ENCODE results near the gene RUFY4. TPM values are rescaled to one million over a fixed set of nuclear protein-coding genes. Genes with fewer than 3 reads are reported as not detected.
A peak's percentile ranks its signal among the peaks of the same experiment; 100 is the strongest.

The RUFY4 gene
- total RNA-seq, 2 experiments from 2014 or later = not detected

GRCh38 chr2:218063486-218063885 lies 5.6 kb upstream of the RUFY4 start:
- Histone ChIP-seq H3K27ac (ENCODE audit: low read depth, low read length, poor library complexity, severe bottlenecking) (no peak overlapping the region), H3K79me2 (ENCODE audit: insufficient read depth, low read depth, low read length) (no peaks in the 10 kb centered on the region), H3K4me1 (ENCODE audit: insufficient read depth, low read length, poor library complexity, severe bottlenecking) (no peaks in the 10 kb centered on the region), H2AFZ (ENCODE audit: low read length) (no peak overlapping the region), H4K20me1 (ENCODE audit: insufficient read depth, low read length) (no peaks in the 10 kb centered on the region), H3K9me2 (ENCODE audit: insufficient read depth, low read length) (no peaks in the 10 kb centered on the region), H3K9me3 (ENCODE audit: low read length) (no peaks in the 10 kb centered on the region), H3K4me2 (ENCODE audit: low read length) (no peak overlapping the region), H3K36me3 (ENCODE audit: insufficient read depth, low read length) (no peaks in the 10 kb centered on the region), H3K4me3 (ENCODE audit: low read depth, low read length, poor library complexity, severe bottlenecking) (no peak overlapping the region)
- ChIA-PET CTCF (ENCODE audit: unreplicated experiment) (no interaction called here), POLR2A (interaction anchor here (0.6 kb wide), 2 partner anchors 38 to 1232 kb away, joined by 3 read pairs; no protein-coding TSS in a partner anchor)
- intact Hi-C loops (cut with micrococcal nuclease; ENCODE audit: unreplicated experiment) = no loop called here
- peak; percentile 7 for DNase-seq (ENCODE audit: low spot score)
- BruUV-seq (replicated peaks) = no TSS peak
- TF ChIP-seq CTCF (conservative IDR thresholded peaks at IDR 0.05; ENCODE audit: low read length) (no peak), EZH2phosphoT487 (IDR thresholded peaks at IDR 0.05; ENCODE audit: borderline replicate concordance, low read depth, low read length) (no peak)

- CTCF ChIA-PET (ENCODE audit: unreplicated experiment) = no interaction called here
- DNase-seq (ENCODE audit: low spot score) = no peak
- no peaks in the 10 kb centered on the region for H3K9me2 ChIP-seq (ENCODE audit: insufficient read depth, low read length)
- no peak overlapping the region for H3K4me2 ChIP-seq (ENCODE audit: low read length)
- no peaks in the 10 kb centered on the region for H3K79me2 ChIP-seq (ENCODE audit: insufficient read depth, low read depth, low read length)
- POLR2A ChIA-PET = interaction anchor here (0.6 kb wide), 1 partner anchor 1232 kb away, joined by 3 read pairs; no protein-coding TSS in a partner anchor
- no peaks in the 10 kb centered on the region for H3K36me3 ChIP-seq (ENCODE audit: insufficient read depth, low read length)
- no peaks in the 10 kb centered on the region for H3K9me3 ChIP-seq (ENCODE audit: low read length)
- H4K20me1 ChIP-seq (ENCODE audit: insufficient read depth, low read length) = no peaks in the 10 kb centered on the region
- no TSS peak for BruUV-seq (replicated peaks)
- no peak overlapping the region for H3K27ac ChIP-seq (ENCODE audit: low read depth, low read length, poor library complexity, severe bottlenecking)
- TF ChIP-seq EZH2phosphoT487 (IDR thresholded peaks at IDR 0.05; ENCODE audit: borderline replicate concordance, low read depth, low read length) (no peak), CTCF (conservative IDR thresholded peaks at IDR 0.05; ENCODE audit: low read length) (no peak)
- no peak overlapping the region for H3K4me3 ChIP-seq (ENCODE audit: low read depth, low read length, poor library complexity, severe bottlenecking)
- no peak overlapping the region for H2AFZ ChIP-seq (ENCODE audit: low read length)
- intact Hi-C loops (cut with micrococcal nuclease; ENCODE audit: unreplicated experiment) = no loop called here
- H3K4me1 ChIP-seq (ENCODE audit: insufficient read depth, low read length, poor library complexity, severe bottlenecking) = no peaks in the 10 kb centered on the region
Measured at GRCh38 chr2:218063896-218064295, 5.2 kb upstream of the RUFY4 start.

GRCh38 chr2:218065239-218066006 lies 3.6 kb upstream of the RUFY4 start:
- Histone ChIP-seq H3K9me3 (ENCODE audit: low read length) (no peaks in the 10 kb centered on the region), H4K20me1 (ENCODE audit: insufficient read depth, low read length) (no peaks in the 10 kb centered on the region), H3K27ac (ENCODE audit: low read depth, low read length, poor library complexity, severe bottlenecking) (no peak overlapping the region), H3K4me3 (ENCODE audit: low read depth, low read length, poor library complexity, severe bottlenecking) (no peak overlapping the region), H3K9me2 (ENCODE audit: insufficient read depth, low read length) (no peaks in the 10 kb centered on the region), H3K4me1 (ENCODE audit: insufficient read depth, low read length, poor library complexity, severe bottlenecking) (no peaks in the 10 kb centered on the region), H3K36me3 (ENCODE audit: insufficient read depth, low read length) (no peaks in the 10 kb centered on the region), H3K4me2 (ENCODE audit: low read length) (no peak overlapping the region), H3K79me2 (ENCODE audit: insufficient read depth, low read depth, low read length) (no peaks in the 10 kb centered on the region), H2AFZ (ENCODE audit: low read length) (no peak overlapping the region)
- ChIA-PET POLR2A (interaction anchor here (0.5 to 0.7 kb wide), 2 partner anchors 10 to 93 kb away, joined by 3 to 4 read pairs; no protein-coding TSS in a partner anchor), CTCF (ENCODE audit: unreplicated experiment) (no interaction called here)
- no peak for DNase-seq (ENCODE audit: low spot score)
- BruUV-seq (replicated peaks) = no TSS peak
- intact Hi-C loops (cut with micrococcal nuclease; ENCODE audit: unreplicated experiment) = loop anchor here (5.0 kb wide), 1 partner anchor 73 kb away; no protein-coding TSS in a partner anchor
- no peak for TF ChIP-seq EZH2phosphoT487 (IDR thresholded peaks at IDR 0.05; ENCODE audit: borderline replicate concordance, low read depth, low read length)
- TF ChIP-seq CTCF (conservative IDR thresholded peaks at IDR 0.05; ENCODE audit: low read length) = no peak

Measured in OCI-LY7 (cell line).